Ovary (tissue), 9 donors: Measurements from ENCODE around the gene TRIM65. TPM values are rescaled to one million over a fixed set of nuclear protein-coding genes. Genes with fewer than 3 reads are reported as not detected.

ENCODE experiments used
- DNase-seq, 5 donors: peaks; one replicate each; pipeline ENCODE4 v3.0.0-alpha.2; 2019 to 2020
- H3K27ac ChIP-seq, 2 donors: fragments of 200-600 bp; one replicate each; pipeline versions ENCODE4 v1.5.1 to v1.8.0; 2019 to 2022
- H3K27me3 ChIP-seq: fragments of 200-600 bp; one replicate; pipeline ENCODE4 v1.8.0; 2022
- H3K36me3 ChIP-seq: fragments of 200-600 bp; sonication (generic); one replicate; pipeline ENCODE4 v1.5.1; 2019
- H3K4me1 ChIP-seq: one replicate; pipeline ENCODE4 v1.8.1; 2013; ENCODE audit warnings: mild to moderate bottlenecking, moderate library complexity; ENCODE audit not compliant: insufficient read depth
- H3K4me3 ChIP-seq: fragments of 200-600 bp; sonication (generic); one replicate; pipeline ENCODE4 v1.5.1; 2017
- H3K9me3 ChIP-seq, 2 donors: fragments of 200-600 bp in 1 of 2; sonication (generic) in 1 of 2; one replicate each; pipeline versions ENCODE4 v1.5.1 to v1.8.1; 2013 to 2019; ENCODE audit warnings: mild to moderate bottlenecking in 1 of 2, moderate library complexity in 1 of 2
- EP300 ChIP-seq: sonication (generic); formaldehyde crosslinking; IDR thresholded peaks from one replicate; pipeline ENCODE4 v1.6.1; 2017; ENCODE audit warnings: antibody characterized with exemption
- POLR2A ChIP-seq: fragments of 450-650 bp; IDR thresholded peaks from one replicate; pipeline ENCODE4 v1.6.1; 2017; ENCODE audit warnings: antibody characterized with exemption, mild to moderate bottlenecking, moderate library complexity
- WGBS, 3 donors: extraction: QIAGEN DNeasy Blood & Tissue Kit in 1 of 3; methylation state at CpG; one replicate each; pipeline versions ENCODE4 v1.1.5 to v1.1.7; 2013 to 2017; 5-methylcytosine and 5-hydroxymethylcytosine counted together
- intact Hi-C, 4 donors: fragments of 100-400 bp; cut with DNase I; formaldehyde crosslinking; loops; one replicate each; pipeline versions ENCODE4 v1.11.0 to v1.15.1; 2022 to 2023
- polyA plus RNA-seq, 2 donors: library from polyadenylated mRNA; stranded (reverse); fragments of 200-250 nt in 1 of 2; fragments of 350-450 nt in 1 of 2; fragmentation: Illumina TruSeq in 1 of 2; extraction: RNeasy Lipid Tissue Mini Kit (QIAGEN cat#74804) in 1 of 2; gene quantifications; one replicate each; pipeline ENCODE4 v1.2.3, GENCODE V29; 2013 to 2014
- total RNA-seq, 7 donors: library from RNA; depleted of rRNA in 2 of 7; stranded (reverse); fragments of >200 nt in 2 of 7; fragmentation: NEBNext Ultra II Directional in 3 of 7; extraction: Animal tissue kit (Norgen Biotek cat#: 25700) in 3 of 7; gene quantifications; one replicate each; pipeline versions ENCODE4 v1.1.0 to v1.2.4, GENCODE V29; 2016 to 2023
- TF ChIP-seq, protein P1 (sequence below), 3 donors: fragments of 450-650 bp in 2 of 3; fragments of 200-600 bp in 1 of 3; IDR thresholded peaks; one replicate each; pipeline versions ENCODE4 v1.5.1 to v1.8.0; 2016 to 2022; ENCODE audit warnings: antibody characterized with exemption in 3 of 3, mild to moderate bottlenecking in 1 of 3
- donor health status: DM: no; HTN: no; CAD: no; lungs with moderate emphysema.
- donor health status: DM: no; HTN: no; CAD: no.
- donor health status: Bipolar disorder and iron deficiency.
- donor health status: DM: yes; HTN: yes; CAD: no.
- donor health status: DM: no; HTN: no; CAD: no.
- donor health status: DM: yes; HTN: yes; CAD: no.

The TRIM65 gene
- total and polyA plus RNA-seq, 9 donors, result 10.4 to 28.0 (median 24.1) TPM

DNA sequence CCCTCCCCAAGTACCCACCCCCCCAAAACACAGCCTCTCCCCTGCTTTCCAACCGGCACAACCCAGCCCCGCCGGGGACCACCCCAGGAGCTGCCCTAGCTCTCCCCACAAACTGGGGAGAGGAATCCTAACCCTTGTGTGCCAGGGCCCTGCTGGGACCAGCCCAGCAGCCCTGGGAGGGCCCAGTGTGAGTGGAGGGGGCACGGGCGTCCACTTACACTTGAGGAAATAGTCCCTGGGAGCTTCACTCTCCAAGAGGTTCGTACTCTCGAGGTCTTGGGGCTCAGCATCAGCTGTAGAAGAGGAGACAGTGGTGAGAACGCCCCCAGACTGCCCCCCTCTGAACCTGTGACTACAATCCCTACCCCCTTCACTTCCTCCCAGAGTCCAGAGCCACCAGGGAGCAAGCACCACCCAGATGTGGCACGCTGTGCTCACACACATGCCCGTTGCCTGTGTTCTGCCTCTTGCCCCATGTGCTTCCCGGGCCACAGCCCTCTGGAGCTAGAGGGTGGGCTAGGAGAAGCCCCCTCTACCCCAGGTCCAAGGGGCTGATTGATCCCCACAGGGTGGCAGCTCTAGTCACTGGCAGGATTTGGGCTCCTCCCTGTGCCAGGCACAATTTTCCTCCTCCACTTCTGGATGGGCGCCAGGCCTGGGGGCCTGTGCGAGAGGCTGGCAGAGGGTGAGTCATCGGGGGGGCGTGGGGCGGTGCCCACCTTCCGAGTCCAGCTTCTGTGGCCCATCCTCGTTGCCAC is 21.4 kb downstream of the TRIM65 start:
- DNase-seq, result peak in 3 of 5 donors; percentile 57 to 71 (median 68)
- Histone ChIP-seq H3K36me3 (no peaks in the 10 kb centered on the region), H3K27ac (peak overlapping the region in 1 of 2 donors; percentile 64), H3K4me3 (no peak overlapping the region), H3K27me3 (no peaks in the 10 kb centered on the region), H3K9me3 (no peaks in the 10 kb centered on the region), H3K4me1 (peaks cover 23% of the 10 kb centered on the region)
- TF ChIP-seq EP300, result no peak
- TF ChIP-seq, protein P1, sequence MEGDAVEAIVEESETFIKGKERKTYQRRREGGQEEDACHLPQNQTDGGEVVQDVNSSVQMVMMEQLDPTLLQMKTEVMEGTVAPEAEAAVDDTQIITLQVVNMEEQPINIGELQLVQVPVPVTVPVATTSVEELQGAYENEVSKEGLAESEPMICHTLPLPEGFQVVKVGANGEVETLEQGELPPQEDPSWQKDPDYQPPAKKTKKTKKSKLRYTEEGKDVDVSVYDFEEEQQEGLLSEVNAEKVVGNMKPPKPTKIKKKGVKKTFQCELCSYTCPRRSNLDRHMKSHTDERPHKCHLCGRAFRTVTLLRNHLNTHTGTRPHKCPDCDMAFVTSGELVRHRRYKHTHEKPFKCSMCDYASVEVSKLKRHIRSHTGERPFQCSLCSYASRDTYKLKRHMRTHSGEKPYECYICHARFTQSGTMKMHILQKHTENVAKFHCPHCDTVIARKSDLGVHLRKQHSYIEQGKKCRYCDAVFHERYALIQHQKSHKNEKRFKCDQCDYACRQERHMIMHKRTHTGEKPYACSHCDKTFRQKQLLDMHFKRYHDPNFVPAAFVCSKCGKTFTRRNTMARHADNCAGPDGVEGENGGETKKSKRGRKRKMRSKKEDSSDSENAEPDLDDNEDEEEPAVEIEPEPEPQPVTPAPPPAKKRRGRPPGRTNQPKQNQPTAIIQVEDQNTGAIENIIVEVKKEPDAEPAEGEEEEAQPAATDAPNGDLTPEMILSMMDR (IDR thresholded peaks at IDR 0.05), result no peak
- TF ChIP-seq POLR2A, result no peak
- intact Hi-C loops, result loop anchor here in 1 of 4 donors (10.0 kb wide), 1 partner anchor 101 kb away; a partner anchor contains a TSS
- WGBS, 3 donors, result 73 to 84% (median 74%) methylated on average over 18 of the region's 18 CpGs

DNA sequence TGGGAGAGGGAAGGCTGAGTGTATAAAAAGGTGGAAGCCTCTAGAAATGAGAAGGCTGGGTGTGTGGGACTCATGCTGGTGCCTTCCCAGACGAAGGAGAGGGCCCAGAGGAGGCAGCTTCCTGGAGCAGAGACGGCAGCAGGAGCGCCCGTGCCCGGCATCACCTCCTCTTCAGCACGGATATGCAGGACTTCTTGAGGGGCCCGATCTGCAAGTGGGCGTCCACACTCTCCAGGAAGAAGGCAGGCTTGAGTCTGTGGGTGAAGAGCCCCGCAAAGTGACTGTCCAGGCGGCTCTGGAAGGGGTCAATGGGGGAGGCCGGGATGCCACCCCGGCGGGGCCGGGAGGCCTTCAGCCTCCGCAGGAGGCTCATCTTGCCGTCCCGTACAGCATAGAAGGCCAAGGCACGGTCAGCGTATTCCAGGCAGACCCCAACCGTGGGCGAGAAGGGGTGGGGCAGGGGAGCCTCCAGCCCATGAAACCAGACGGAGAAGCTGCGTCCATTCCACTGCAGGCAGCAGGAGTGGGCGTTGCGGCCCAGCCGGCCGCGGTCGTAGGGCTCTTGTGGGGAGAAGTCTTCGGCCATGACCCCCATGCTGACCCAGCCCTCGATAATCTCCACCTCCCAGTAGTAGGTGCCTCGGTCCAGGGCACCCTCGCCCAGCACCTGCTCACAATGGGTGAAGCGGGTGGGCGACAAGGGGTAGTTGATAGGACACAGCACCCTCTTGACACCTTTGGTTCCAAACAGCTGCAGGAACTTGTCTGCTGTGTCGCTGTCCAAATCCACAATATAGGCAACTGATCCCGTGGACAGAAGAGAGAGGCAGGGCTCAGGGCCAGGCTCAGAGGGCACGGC is 22.2 kb downstream of the TRIM65 start:
- WGBS, 3 donors, result 86 to 90% (median 89%) methylated on average over 38 of the region's 38 CpGs
- no peak for DNase-seq
- no peak overlapping the region for H3K4me3 ChIP-seq
- TF ChIP-seq EP300, result no peak
- TF ChIP-seq, protein P1 (IDR thresholded peaks at IDR 0.05), result no peak
- TF ChIP-seq POLR2A, result no peak
- intact Hi-C loops, result loop anchor here in 1 of 4 donors (10.0 kb wide), 1 partner anchor 100 kb away; a partner anchor contains a TSS
- H3K36me3 ChIP-seq, result no peaks in the 10 kb centered on the region
- no peaks in the 10 kb centered on the region for H3K9me3 ChIP-seq
- H3K27ac ChIP-seq, result no peak overlapping the region
- peaks cover 26% of the 10 kb centered on the region for H3K4me1 ChIP-seq
- no peaks in the 10 kb centered on the region for H3K27me3 ChIP-seq

DNA sequence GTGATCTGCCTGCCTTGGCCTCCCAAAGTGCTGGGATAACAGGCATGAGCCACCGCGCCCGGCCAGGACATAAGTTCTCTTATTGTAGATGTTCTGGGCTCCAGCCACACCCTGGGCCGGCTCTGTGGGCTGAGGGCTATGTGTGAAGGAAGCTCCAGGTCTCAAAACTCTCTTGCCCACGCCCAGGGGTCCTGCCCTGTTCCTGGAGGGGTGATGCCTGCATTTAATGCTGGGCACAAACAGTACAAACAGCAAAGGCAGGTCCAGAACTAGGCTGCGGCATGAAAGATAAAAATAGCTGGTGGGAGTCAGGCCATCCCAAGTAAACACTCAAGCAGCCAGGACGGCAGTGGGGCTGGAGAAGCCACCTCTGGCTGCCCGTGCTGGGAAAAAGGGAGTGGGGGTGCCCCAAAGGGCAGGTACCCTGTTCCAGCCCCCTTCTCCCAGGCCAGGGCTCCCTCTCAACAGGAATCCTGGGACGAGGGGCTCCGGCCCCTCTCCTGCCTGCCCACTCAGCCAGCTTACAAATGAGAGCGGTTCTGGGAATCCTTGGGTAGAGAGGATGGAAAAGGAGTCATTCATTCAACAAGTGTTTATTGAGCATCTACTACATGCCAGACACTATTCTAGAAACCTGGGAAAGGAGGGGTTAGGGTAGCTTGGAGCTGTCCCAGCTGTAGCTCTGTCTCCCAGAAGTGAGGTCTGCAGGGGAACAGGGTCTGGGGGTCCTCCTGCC is 23.0 kb downstream of the TRIM65 start:
- H3K4me3 ChIP-seq, result no peak overlapping the region

More for the DNA sequence above, 23.0 kb downstream of the TRIM65 start:
- no peak for DNase-seq
- Histone ChIP-seq H3K4me1 (peaks cover 29% of the 10 kb centered on the region), H3K9me3 (no peaks in the 10 kb centered on the region), H3K27ac (peak overlapping the region; percentile 51 to 73), H3K27me3 (no peaks in the 10 kb centered on the region), H3K36me3 (no peaks in the 10 kb centered on the region)
- intact Hi-C loops, result loop anchor here in 1 of 4 donors (10.0 kb wide), 1 partner anchor 99 kb away; a partner anchor contains a TSS
- 32 to 38% (median 35%) methylated on average over 11 of the region's 11 CpGs for WGBS, 3 donors
- no peak for TF ChIP-seq POLR2A
- TF ChIP-seq, protein P1 (IDR thresholded peaks at IDR 0.05), result no peak
